ENCODE measurements around the gene NHLRC2.

NHLRC2 gene

DNA sequence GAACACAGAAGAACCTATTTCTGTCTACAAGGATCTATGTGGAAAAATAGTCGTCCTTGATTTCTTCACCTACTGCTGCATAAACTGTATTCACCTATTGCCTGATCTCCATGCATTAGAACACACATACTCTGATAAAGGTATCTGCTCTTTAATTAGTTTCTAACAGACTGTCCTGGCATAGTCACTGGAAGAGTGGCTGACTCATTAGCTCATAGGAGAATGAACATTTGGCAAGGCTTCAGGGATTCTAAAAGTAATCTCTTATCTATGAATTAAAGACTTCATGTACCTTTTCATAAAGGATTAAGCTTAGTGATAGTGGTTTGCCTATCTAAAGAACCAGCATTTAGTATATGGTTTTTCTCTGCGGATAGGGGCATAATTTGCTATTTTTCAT lies 4.1 kb downstream of the NHLRC2 start:
- DNase-seq: no peak

- DNase-seq: no peak
These were observed 4.8 kb downstream of the NHLRC2 start for GRCh38 chr10:113859261-113859660.

GRCh38 chr10:113865901-113866300 lies 11.4 kb downstream of the NHLRC2 start:
- DNase-seq: no peak

DNA sequence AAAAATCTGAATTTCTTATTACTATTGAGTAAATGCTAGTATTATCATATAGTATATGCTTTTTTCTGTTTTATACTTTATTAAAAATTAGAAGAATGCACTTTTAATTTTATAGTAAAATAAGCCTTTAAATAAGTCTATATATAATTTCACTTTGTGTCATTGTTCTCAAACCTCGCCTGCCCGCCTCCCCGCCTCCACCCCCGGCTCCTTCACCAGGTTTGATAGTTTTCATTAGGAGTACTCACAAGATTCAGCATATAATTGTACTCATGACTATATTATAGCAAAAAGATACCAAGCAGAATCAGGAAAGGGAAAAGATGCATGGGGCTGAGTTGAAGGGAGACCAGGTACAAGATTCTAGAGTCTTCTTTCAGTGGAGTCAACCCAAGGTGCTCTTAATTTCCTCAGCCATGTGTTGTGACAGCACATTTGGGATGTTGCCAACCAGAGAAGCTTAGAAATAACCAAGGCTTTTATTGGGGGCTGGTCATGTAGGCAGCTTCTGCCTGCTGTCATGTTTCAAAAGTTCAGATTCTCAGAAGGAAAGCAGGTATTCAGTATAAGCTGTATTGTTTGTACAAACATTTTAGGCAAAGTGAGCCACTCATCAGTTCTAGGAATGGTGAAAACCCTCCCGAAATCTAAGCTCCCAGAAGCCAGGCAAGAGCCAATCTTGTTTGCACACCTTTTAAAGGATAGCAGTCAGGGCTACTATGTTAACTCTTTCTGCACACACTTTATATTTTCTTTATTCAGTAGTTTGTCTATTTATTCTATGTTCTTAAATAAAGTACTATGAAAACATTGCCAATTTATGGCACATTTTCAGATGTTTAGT lies 12.3 kb downstream of the NHLRC2 start:
- no peak for DNase-seq

GRCh38 chr10:113867904-113868303 lies 13.4 kb downstream of the NHLRC2 start:
- DNase-seq: no peak

DNA sequence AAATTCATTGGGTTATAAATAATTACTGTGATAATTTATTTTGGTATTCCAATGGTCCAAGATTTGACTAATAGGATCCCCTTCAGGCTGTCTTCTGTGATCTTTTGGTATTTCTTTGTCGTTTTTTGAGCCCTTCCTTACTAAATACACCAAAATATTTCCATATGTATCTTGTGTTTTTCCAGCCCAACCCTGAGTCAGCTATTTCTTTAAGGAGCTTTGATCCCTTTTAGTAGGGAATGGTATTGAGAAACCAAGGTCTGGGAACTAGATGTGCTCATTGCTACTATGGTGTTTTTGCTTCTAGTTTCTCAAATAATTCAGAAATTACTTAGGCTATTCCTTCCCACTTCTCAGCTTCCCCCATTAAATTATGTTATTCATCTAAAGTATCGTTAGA lies 15.3 kb downstream of the NHLRC2 start:
- DNase-seq: no peak

GRCh38 chr10:113872139-113873030 lies 17.9 kb downstream of the NHLRC2 start:
- no peak for DNase-seq

- no peak for DNase-seq
These were observed 20.8 kb downstream of the NHLRC2 start for GRCh38 chr10:113875212-113875611.

DNA sequence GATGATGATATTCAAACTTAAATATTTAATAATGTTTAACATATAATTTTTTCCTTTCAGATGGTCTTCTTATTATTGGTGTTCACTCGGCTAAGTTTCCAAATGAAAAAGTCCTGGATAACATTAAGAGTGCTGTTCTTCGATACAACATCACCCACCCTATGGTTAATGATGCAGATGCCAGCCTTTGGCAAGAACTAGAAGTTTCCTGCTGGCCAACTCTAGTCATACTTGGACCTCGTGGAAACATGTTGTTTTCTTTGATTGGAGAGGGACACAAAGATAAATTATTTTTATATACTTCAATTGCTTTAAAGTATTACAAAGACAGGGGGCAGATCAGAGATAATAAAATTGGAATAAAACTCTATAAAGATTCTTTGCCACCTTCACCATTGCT lies 22.0 kb downstream of the NHLRC2 start:
- DNase-seq: no peak

- no peak for DNase-seq
These were observed 25.2 kb downstream of the NHLRC2 start for GRCh38 chr10:113879691-113880090.

- DNase-seq: no peak
These were observed 25.8 kb downstream of the NHLRC2 start for GRCh38 chr10:113880236-113880635.

DNA sequence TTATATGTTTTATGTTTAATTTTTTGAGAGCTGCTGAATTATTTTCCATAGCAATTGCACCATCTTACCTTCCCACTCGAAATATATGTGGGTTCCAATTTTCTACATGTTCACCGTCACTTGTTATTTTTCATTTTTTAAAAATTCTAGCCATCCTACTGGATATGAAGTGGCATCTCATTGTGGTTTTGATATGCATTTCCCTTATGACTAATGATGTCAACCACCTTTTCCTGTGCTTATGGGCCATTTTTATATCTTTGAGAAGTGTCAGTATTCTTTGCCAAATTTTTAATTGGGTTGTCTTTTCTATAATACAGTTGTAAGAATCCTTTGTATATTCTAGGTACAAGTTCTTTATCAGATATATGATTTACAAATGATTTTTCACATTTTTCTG lies 27.8 kb downstream of the NHLRC2 start:
- no peak for DNase-seq

GRCh38 chr10:113889911-113890310 lies 35.5 kb downstream of the NHLRC2 start:
- no peak for DNase-seq

DNA sequence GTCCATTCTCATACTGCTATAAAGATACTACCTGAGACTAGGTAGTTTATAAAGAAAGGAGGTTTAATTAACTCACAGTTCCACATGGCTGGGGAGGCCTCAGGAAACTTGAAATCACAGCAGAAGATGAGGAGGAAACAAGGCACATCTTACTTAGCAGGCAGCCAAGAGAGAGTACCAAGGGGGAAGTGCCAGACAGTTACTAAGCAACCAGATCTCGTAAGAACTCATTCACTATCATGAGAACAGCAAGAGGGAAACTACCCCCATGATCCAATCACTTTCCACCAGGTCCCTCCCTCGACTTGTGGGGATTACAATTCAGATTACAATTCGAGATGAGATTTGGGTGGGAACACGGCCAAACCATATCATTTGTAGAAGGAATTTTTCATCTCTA lies 36.3 kb downstream of the NHLRC2 start:
- DNase-seq: no peak

GRCh38 chr10:113891476-113891875 lies 37.0 kb downstream of the NHLRC2 start:
- DNase-seq: peak in 18 of 56 donors; percentile 1 to 58 (median 10)

DNA sequence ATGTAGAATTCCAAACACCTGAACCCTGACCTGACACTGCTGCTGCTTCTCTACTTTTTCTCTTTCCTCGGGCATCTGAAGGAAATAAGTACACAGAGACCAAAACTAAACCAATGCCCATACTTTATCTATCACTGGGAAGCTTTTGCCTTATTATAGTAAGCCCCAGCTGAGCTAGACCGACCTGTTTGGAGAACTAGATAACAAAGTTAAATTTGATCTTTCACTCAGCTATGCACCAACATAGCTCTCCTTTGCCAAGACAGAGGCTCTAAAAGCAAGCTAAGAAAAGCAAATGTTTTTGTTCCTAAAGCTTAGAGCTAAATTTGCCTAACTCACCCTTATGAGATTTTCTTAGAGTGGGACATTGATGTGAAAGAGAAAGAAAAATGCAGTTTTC lies 39.1 kb downstream of the NHLRC2 start:
- no peak for DNase-seq

DNA sequence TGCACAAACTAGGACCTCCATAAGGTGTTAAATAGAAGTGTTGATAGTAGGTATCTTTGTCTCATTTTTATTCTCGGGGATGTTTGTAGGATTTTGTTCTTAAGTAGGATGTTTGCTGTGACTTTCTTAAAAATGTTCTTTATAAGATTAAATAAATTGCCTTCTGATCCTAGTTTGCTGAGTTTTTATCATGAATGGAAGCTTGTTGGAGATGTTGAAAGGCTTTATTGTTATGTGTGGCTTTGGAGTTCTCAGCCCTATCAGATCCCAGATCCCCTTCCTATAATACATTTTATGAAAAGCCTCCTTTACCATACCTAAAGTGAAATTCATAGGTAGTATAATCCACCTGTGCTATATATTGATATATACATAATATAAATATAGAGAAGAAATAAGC lies 40.1 kb downstream of the NHLRC2 start:
- no peak for DNase-seq

DNA sequence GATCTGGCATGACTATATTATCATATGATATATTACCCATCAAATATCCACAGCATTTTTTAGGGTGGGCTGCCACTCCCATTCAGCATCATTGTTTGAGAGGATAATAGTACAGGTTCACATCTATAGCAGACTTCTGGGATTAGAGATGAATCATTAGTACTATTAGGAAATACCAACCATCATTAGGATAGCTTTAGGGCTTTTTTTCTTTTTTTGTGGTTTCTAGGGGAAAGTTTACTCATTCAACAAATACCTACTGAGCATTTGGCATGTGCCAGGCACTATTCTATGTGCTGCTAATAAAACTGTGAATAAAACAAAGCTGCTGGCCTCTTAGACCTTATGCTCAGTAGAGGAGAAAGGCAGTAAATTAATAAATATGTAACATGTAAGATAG lies 40.6 kb downstream of the NHLRC2 start:
- DNase-seq: no peak

DNA sequence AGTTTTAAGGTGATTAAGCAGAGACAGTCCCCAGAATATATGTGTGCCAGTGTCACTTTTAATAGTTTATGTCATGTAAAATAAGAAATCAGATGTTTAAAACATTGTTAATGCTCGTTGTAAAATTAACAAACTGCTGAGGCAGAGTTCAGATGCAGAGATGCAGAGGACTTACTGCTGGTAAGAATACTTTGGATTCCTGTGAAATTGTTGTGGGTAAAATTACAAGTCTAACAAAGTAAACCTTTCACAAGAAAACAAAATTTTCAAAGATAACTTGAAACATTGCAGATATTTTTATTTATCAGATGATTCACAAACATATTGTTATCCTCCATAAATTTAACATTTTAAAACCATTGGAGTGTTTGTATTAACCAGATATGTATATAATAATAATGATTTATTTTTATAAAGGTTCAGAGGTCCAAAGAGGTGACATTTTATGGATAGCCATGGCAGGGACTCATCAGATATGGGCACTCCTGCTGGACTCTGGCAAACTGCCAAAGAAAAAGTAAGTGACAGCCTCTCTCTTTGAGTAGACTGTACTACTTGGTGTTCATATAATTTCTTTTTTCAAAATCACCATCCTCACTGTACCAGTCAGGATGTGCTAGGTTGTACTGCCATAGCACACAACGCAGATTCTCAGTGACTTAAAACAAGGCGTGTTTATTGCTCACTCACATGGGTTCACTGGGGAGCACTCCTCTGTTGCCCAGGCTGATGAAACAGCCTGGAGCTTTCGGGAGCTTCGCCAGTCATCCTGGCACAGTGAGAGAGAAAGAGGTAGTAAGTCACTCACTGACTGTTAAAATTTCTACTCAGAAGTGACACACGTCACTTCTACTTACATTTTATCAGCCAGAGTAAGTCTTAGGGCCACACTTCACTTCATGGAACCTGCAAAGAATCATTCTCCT lies 43.5 kb downstream of the NHLRC2 start:
- peak in 11 of 56 donors; percentile 1 to 12 (median 8) for DNase-seq

- DNase-seq: no peak
These were observed 45.6 kb downstream of the NHLRC2 start for GRCh38 chr10:113899952-113900598.

GRCh38 chr10:113905756-113906155 lies 51.3 kb downstream of the NHLRC2 start:
- no peak for DNase-seq

Measured in amygdala (tissue), 56 donors.